ENCODE data around the gene FBXL20.
"Not testable (repeated sequence)": the region's sequence is repeated elsewhere in the genome, so short reads cannot be mapped to it uniquely, and the experiment has no call there.

DNA sequence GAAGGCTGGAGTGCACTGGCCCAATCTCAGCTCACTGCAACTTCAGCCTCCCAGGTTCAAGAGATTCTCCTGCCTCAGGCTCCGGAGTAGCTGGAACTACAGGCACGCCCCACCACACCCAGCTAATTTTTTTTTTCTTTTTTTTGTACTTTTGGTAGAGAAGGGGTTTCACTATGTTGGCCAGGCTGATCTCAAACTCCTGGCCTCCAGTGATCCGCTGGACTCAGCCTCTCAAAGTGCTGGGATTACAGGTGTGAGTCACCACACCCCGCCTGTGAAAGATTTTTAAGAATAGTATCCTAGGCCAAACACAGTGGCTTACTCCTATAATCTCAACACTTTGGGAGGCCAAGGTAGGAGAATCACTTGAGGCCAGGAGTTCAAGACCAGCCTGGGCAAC lies 33.6 kb downstream of the FBXL20 start:
- TF ChIP-seq, protein P1, sequence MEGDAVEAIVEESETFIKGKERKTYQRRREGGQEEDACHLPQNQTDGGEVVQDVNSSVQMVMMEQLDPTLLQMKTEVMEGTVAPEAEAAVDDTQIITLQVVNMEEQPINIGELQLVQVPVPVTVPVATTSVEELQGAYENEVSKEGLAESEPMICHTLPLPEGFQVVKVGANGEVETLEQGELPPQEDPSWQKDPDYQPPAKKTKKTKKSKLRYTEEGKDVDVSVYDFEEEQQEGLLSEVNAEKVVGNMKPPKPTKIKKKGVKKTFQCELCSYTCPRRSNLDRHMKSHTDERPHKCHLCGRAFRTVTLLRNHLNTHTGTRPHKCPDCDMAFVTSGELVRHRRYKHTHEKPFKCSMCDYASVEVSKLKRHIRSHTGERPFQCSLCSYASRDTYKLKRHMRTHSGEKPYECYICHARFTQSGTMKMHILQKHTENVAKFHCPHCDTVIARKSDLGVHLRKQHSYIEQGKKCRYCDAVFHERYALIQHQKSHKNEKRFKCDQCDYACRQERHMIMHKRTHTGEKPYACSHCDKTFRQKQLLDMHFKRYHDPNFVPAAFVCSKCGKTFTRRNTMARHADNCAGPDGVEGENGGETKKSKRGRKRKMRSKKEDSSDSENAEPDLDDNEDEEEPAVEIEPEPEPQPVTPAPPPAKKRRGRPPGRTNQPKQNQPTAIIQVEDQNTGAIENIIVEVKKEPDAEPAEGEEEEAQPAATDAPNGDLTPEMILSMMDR (conservative IDR thresholded peaks at IDR 0.05; ENCODE audit: low read depth, low read length): not testable (repeated sequence)
- not testable (repeated sequence) for TF ChIP-seq EZH2 (IDR thresholded peaks at IDR 0.05; ENCODE audit: borderline replicate concordance, low read depth, low read length, poor library complexity, severe bottlenecking)

Measured in A673 (cell line).